GM19239 (cell line): ENCODE data around the gene GLP2R.
A peak's percentile ranks its signal among the peaks of the same experiment; 100 is the strongest.

Experiments used
- DNase-seq: peaks from one replicate; pipeline ENCODE4 v3.0.0; 2011; ENCODE audit warnings: low spot score; ENCODE audit not compliant: insufficient read length
- FAIRE-seq: peaks from 2 replicates; lab custom pipeline; 2011; peaks lifted over from hg19 to GRCh38; lab: Jason Lieb, UNC

GLP2R gene

GRCh38 chr17:9844153-9844552 lies 18.4 kb downstream of the GLP2R start:
- DNase-seq (no peak), FAIRE-seq (no peak)

GRCh38 chr17:9845306-9845705 lies 19.6 kb downstream of the GLP2R start:
- DNase-seq (no peak), FAIRE-seq (no peak)

DNA sequence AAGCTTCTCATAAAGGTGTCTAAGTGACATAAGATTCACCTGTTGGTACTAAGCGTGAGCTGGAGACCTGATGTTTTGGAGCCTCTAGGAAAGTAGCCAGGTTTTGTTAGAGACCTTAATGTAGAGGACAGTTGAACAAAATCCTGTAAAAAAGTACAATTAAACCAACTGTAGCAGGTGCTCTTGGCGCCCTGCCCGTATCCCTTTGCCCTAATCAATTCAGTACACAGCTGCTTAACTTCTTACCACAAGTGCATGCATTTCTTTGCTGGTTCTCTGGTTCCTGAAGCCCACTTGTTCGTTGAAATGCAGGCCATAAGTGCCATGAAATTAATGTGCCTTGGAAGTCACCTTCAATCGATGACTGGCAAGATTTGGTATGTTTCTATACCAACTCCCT lies 24.4 kb downstream of the GLP2R start:
- DNase-seq (no peak), FAIRE-seq (no peak)

DNA sequence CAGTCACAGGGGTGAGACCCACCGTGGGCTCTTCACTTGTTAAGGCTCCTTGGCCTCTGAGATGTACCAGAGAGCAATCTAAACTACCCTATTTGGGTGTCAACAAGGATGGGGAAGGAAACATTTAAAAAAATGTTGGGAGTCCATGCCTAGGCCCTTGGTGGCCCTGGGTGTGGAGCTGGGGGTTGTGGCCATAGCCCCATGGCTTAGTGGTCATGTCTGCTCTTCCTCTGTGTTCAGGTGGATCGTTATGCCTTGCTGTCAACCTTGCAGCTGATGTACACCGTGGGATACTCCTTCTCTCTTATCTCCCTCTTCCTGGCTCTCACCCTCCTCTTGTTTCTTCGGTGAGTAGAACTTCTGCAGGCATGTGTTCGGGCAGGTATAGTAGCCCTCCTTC lies 28.5 kb downstream of the GLP2R start:
- no peak for FAIRE-seq
- no peak for DNase-seq

DNA sequence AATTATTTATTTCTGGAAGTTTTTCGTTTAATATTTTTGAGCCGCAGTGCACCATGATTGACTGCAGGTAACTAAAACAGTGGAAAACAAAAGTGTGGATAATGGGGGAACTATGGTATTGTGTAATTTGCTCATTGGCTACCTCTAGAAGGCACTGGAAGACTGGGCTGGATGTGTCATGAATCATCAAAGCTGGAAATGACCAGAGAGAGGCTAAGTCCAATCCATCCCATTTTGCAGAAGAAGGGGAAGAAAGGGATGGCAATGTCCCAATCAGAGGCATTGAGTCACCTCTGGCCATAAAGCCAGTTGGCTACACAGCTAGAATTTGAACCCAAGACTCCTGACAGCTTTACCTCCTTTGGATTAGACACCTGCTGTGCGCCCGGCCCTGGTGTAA lies 29.3 kb downstream of the GLP2R start:
- FAIRE-seq = no peak
- DNase-seq = no peak

- no peak for DNase-seq
- FAIRE-seq = no peak
These were observed 34.1 kb downstream of the GLP2R start for GRCh38 chr17:9859781-9860180.

DNA sequence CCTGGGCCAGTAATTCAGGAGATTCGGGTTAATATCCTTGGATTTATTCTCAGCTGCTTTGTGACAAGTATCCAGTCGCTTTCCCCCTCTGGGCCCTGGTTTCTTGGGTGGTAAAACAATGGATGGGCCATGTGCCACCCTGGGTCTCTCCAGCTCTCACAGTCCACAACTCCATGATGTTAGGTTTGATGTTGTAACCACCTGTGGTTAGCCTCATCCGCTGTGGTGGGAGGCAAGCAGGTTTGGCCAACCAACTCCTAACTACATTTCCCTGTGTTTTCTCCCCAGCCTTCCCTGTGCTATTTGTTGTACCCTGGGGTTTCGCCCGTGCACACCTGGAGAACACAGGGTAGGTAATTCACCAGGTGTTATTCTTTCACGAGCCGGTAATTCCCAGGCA lies 35.1 kb downstream of the GLP2R start:
- no peak for FAIRE-seq
- DNase-seq = no peak

DNA sequence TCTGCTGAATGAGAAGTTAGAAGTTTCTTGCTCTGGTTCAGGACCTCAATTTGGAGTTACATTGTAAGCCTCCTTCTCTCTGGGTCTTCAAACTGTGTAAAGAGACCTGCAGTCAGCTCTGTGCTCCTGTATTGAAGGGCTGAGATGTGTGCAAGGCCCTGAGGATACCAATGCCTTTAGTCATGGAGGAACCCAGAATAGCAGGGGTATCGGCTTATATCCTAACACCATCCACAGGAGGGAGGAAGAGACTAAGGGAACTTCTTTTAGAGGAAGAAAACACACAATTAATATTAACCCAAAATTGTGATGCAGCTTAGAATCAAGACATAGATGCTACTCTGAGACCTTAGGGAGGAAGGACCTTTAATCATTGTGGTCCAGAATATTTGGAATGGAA lies 36.5 kb downstream of the GLP2R start:
- no peak for DNase-seq
- no peak for FAIRE-seq

GRCh38 chr17:9862949-9863348 lies 37.2 kb downstream of the GLP2R start:
- FAIRE-seq (no peak), DNase-seq (no peak)

GRCh38 chr17:9865586-9865985 lies 39.9 kb downstream of the GLP2R start:
- DNase-seq (no peak), FAIRE-seq (no peak)

DNA sequence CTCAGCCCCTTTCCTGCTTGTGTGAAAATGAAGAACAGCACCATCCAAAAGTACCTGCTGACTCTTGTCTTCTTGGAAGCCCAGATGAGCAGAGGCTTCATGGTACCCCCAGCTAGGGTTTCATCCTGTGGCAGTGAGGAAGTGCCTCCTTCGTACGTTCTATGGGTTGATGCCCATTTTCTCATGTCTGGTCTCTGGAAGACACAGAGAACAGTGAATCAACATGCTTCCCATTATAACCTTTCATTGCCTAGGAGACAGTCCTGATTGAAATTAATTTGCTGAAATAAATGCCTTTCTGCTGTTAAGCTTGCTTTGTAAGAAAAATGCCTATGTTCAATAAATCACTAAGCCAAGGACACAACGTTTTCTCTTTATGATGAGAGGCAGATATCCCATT lies 42.8 kb downstream of the GLP2R start:
- no peak for FAIRE-seq
- no peak for DNase-seq

DNA sequence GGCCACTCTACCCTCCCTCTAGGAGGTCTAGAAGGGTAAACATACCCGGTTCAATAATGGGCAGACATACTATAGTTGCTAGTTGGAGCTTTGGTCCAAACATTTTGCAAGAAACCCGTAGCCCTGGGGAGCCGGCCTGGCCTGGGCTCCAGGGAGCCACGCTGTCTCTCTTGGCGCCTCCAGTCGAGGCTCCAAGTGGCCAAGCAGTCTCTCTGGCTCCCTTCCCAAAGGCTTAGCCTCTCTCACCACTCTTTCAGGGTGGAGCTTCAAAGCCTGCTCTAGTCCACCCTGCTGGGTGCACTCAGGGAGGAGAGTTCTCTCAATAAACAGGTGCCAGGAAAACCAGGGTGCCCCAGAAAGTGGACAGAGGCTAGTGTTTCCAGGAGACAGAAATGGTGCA lies 47.1 kb downstream of the GLP2R start:
- FAIRE-seq (no peak), DNase-seq (no peak)

DNA sequence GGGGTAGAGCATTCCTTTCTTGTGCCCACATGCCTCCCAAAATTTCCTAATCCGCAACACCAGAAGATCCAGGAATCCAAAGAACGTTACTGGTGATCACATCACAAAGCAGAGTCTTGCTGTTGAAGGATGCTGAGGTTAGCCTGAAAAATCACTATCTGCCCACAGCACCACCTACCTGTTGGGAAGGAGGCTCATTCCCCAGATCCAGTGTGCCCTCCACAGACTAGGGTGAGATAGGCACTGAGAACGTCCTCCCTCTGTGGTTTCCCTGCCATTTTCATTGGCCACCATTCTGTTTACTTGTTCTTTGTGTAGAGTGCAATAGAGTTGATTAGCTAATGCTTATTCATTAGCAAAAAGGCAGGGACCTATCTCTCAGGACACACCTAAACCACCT lies 49.0 kb downstream of the GLP2R start:
- FAIRE-seq = no peak
- DNase-seq = no peak

GRCh38 chr17:9875441-9875840 lies 49.7 kb downstream of the GLP2R start:
- FAIRE-seq (no peak), DNase-seq (no peak)

GRCh38 chr17:9878356-9878755 lies 52.6 kb downstream of the GLP2R start:
- no peak for FAIRE-seq
- no peak for DNase-seq

- DNase-seq (no peak), FAIRE-seq (no peak)
These were observed 53.2 kb downstream of the GLP2R start for GRCh38 chr17:9878786-9879525.

GRCh38 chr17:9880582-9880999 lies 54.9 kb downstream of the GLP2R start:
- DNase-seq (no peak), FAIRE-seq (no peak)

GRCh38 chr17:9883451-9883850 lies 57.7 kb downstream of the GLP2R start:
- no peak for DNase-seq
- no peak for FAIRE-seq

GRCh38 chr17:9886141-9886930 lies 60.6 kb downstream of the GLP2R start:
- no peak for FAIRE-seq
- no peak for DNase-seq

DNA sequence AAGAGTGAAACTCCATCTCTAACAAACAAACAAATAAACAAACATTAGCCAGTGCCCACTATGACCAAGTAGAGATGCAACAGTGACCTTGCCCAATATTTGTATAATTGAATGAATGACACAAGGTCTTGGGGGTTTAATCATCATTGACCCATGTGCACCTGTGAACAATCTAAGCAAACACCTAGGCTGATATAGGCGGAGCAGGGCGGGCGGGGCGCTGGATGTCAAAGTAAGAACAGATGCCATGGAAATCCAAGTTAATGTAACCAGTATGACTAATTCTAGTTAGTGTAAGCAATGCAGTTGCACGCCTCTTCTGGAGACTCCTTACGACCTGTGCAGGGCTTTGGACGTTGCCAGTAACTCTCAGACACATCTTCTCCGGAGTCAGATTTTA lies 61.8 kb downstream of the GLP2R start:
- no peak for FAIRE-seq
- no peak for DNase-seq

GRCh38 chr17:9890124-9890523 lies 64.4 kb downstream of the GLP2R start:
- FAIRE-seq = no peak
- peak; percentile 46 for DNase-seq
